Nucleus accumbens (tissue), 56 donors: ENCODE data around the gene LCE1D.

ENCODE experiments used
- DNase-seq, 56 donors: peaks; one replicate each; lab custom pipeline; 2025; lab: John Stamatoyannopoulos, UW

Gene LCE1D, protein sequence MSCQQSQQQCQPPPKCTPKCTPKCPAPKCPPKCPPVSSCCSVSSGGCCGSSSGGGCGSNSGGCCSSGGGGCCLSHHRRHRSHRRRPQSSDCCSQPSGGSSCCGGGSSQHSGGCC

DNA sequence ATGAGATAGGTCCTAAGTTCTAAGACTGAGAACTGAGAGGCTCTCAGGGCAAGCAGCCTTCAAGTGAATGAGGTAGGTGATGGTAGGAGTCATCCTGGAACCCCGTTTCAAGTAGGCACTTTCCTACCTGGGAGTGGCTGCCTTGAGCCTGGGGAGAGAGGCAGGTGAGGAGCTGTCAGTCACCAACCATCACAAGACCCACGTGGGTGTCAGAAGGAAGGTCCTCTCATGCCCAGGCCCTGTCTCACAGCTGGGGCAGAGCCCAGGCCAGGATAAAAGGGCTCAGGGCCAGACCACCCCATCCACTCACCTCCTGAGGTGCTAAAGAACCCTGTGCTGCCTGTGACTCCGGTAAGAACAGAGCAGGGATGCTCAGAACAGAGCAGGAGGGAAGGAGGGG is at the start of gene LCE1D:
TSS of gene LCE1D (plus strand) at position 301 of the 400 bp plus-strand sequence. CDS start 1,074 bp downstream, outside the sequence.
- no peak for DNase-seq

DNA sequence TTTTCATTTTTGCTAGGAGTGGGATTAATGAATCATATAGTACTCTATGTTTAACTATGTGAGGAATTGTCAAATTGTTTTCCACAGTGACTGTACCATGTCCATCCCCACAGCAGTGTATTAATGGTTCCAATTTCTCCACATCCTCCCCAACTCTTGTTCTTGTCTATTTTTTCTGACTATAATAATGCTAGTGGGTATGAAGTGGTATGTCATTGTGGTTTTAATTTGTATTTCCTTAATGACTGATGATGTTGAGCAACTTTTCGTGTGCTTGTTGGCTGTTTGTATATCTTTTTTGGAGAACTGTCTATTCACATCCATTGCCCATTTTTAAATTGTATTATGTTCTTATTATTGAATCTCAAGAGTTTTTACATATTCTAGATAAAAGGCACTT is 48.7 kb upstream of the LCE1D start:
- DNase-seq: no peak

DNA sequence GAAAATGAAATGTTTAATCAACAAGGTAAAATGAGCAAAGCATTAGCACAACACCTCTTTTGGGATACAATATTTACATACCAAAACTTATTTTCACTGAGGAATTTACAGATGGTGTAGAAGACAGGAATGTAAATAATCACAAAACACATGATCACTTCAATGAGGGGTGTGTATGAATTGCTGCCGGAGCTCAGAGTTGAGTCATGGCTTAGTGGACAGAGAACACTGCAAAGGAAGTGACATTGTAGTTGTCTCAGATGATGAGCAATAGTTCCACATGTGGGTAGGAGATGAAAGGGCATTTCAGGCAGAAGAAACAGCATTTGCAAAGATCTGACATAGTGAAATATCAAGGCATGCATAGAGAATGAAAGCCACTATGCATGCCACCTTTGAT is 44.3 kb upstream of the LCE1D start:
- no peak for DNase-seq

DNA sequence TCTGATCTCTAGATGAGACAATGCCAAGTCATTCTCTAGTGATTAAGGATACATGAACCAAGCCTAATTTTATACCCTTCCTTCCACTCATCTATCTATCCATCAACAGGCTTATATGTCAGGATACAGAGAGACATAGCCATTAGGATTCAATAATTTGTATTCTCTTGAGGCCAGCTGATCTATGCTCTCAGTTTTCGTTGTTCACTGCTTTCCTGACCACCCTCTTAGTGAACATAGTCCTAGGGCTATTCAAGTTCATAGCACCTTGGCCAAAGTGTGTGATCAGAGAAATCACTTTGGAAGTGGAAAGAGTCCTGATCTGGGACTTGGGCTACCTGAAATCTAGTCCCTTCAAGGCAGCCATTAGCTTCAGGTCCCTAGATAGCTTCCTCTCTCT is 42.9 kb upstream of the LCE1D start:
- DNase-seq: no peak

DNA sequence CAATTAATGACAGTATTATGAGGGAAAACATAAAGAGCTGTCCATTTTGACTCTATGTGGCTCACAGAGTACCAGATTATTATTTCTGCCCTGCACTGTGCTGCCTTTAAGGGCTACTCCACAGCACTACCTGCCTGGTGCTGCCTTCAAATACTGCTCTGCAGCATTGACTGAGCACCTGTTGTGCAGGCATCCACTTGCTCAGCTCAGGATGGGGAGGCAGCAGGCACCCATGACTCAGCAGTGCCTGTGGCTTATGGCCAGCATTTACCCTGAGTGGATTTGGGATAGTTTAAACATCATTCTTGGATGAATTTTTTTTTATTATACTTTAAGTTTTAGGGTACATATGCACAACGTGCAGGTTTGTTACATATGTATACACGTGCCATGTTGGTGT is 39.6 kb upstream of the LCE1D start:
- DNase-seq: peak in 3 of 56 donors; percentile 2 to 16 (median 4)

DNA sequence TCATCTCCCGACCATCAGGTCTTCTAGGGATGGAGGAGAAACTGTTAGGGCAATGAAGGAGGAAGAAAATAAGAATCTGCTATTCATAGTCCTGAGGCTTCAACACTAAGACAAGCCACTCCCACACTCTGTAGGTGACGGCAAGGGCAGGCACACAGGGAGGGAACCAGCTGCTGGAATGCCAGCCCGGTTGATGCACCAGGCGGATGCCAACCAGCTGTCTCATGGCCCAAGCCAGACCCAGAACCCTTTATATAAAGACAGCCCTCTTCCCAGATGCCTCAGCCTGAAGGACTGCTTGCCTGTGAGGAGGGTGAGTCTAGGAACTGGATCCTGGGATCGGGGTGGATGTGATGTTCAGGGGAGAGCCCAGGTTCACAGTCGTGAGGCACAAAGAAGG is 38.8 kb upstream of the LCE1D start, which contains the start of gene KPRP:
TSS of gene KPRP (plus strand) at position 279 of the 400 bp plus-strand sequence. CDS start 1,564 bp downstream, outside the sequence.
- peak in 6 of 56 donors; percentile 12 to 41 (median 33) for DNase-seq

DNA sequence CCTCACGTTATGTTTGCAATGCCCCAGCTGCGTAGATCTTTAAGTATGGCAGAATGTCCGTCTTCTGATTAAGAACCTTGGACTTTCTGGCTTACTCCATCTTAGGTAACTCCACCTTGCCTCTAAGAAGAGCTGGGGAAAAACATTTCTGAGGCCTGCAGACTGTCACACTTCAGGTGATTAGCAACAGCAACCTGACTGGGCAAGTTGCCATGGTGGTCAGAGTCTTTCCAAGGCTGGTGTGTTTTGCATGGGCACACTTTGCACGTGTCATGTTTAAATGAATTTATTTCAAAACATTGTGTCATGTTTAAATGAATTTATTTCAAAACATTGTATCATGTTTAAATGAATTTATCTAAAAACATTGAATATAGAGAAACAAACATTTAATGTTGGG is 37.9 kb upstream of the LCE1D start:
- no peak for DNase-seq

DNA sequence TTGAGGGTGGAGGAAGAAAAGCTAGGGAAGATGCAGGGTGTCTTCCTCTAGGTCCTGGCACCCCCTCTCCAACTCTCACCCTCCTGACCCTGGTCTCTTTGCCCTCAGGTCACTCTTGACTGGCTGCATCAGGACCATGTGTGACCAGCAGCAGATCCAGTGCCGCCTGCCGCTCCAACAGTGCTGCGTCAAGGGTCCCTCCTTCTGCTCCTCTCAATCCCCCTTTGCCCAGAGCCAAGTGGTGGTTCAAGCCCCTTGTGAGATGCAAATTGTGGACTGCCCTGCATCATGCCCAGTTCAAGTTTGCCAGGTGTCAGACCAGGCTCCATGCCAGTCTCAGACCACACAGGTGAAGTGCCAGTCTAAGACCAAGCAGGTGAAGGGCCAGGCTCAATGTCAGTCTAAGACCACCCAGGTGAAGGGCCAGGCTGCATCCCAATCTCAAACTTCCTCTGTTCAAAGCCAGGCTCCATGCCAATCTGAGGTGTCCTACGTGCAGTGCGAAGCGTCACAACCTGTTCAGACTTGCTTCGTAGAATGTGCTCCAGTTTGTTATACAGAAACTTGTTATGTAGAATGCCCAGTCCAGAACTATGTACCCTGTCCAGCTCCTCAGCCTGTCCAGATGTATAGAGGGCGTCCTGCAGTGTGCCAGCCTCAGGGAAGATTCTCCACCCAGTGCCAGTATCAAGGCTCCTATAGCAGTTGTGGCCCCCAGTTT is 36.9 kb upstream of the LCE1D start:
- DNase-seq: no peak

DNA sequence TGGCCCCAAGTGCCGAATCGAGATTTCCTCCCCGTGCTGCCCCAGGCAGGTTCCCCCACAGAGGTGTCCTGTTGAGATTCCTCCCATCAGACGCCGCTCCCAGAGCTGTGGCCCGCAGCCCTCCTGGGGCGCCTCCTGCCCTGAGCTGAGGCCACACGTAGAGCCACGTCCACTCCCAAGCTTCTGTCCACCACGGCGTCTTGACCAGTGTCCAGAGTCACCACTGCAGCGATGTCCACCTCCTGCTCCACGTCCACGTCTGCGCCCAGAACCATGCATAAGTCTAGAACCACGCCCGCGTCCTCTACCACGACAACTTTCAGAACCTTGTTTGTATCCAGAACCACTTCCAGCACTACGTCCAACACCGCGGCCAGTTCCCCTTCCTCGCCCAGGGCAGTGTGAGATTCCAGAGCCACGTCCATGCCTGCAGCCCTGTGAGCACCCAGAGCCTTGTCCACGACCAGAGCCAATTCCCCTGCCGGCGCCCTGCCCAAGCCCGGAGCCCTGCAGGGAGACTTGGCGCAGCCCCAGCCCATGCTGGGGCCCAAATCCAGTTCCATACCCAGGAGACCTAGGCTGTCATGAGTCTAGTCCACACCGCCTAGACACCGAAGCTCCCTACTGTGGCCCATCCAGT is 35.9 kb upstream of the LCE1D start:
- no peak for DNase-seq

DNA sequence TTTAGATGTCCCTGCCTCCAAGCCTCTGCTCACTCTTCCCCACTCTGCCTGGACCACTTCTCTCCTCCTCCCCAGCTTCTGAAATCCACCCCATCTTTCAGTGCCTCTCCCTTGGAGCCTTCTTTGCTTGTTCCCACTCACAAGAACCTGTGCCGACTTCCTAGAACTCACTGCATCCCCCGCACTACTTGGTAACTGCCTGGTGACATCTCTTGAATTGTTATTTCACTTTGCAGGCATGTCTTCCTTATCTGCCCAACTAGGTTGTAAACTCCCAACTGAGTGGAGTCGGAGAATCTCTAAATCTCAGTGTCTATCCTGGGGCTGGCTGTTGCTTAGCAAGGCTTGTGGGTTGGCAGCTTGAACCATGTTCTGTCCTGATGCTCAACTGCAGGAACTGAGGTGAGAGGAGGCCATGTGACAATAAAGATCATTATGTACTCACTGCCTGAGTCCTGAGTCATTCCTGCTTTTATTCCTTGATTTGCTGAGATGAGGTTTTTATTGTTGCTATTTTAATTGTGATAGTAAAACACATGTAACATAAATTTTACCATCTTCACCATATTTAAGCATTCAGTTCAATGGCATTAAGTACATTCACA is 34.8 kb upstream of the LCE1D start:
- DNase-seq: peak in 31 of 56 donors; percentile 9 to 88 (median 54)

DNA sequence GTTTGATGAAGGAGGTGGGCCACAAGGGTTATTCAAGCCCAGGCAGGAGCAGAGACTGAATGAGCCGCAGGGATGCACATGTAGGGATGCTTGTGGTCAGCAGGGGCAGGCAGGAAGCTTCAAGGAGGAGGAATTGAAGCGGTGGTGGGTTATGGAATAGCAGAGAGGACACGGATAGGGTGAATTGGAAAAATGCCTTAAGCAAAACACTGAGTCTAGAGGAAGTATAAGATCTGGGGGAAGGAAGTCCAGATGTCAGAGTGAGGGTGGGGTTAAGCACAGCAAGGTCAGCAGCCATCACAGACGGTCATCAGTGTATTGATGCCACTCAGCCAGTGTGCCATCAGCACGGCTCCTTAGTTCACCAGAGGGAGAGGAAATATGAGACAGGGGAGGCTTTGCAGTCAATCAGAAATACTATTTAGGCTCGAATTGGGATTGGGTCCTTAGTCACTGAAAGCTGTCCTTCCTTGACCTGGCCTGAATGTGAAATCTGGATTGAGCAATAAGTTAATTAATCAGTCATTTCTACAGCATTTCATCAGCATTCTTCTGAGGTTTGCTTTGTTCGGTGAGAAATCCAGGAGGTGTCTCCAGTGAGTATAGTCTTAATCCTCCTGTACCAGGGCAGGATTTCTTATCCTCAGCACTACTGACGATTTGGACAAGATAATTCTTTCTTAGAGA is 27.5 kb upstream of the LCE1D start:
- DNase-seq: no peak

DNA sequence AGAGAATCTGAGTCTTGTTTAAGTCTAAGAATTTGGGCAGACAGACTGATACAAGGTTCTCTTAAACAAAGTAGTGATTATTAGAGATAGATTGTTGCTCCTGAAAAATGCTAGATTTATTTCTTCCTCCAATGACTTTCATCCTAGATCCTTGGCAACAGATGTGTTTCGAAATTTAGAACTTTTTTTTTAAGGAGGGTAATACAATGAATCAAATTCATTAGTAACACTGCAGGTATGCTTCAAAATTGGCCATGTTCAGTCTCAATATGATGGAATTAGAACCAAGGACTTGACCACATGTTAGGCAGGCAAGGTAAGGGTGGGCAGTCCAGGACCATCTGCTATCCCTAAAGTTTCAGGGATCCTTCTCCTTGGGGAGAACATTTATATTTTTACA is 26.1 kb upstream of the LCE1D start:
- no peak for DNase-seq

DNA sequence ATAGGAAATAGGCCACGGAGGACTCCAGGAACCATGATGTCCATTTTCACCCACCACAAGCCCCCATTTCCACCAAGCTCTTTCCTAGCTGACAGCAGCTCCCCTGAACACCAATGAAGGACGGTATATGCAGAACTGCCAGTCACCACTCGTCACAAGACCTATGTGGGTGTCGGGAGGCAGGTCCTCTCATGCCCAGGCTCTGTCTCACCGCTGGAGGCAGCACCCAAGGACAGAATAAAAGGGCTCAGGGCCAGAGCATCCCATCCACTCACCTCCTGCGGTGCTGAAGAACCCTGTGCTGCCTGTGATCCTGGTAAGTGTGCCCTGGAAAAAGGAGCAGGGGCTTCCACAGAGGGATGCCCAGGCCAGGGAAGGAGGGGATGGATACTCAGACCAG is 21.6 kb upstream of the LCE1D start, which contains the start of gene LCE1F:
TSS of gene LCE1F (plus strand) at position 266 of the 400 bp plus-strand sequence. CDS start 1,232 bp downstream, outside the sequence.
- no peak for DNase-seq

DNA sequence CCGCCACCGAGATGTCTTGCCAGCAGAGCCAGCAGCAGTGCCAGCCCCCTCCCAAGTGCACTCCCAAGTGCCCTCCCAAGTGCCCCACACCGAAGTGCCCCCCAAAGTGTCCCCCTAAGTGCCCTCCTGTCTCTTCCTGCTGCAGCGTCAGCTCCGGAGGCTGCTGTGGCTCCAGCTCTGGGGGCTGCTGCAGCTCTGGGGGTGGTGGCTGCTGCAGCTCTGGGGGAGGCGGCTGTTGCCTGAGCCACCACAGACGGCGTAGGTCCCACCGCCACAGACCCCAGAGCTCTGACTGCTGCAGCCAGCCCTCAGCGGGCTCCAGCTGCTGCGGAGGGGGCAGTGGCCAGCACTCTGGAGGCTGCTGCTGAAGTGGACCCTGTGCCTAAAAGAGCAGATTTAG is 20.2 kb upstream of the LCE1D start:
- DNase-seq: no peak

DNA sequence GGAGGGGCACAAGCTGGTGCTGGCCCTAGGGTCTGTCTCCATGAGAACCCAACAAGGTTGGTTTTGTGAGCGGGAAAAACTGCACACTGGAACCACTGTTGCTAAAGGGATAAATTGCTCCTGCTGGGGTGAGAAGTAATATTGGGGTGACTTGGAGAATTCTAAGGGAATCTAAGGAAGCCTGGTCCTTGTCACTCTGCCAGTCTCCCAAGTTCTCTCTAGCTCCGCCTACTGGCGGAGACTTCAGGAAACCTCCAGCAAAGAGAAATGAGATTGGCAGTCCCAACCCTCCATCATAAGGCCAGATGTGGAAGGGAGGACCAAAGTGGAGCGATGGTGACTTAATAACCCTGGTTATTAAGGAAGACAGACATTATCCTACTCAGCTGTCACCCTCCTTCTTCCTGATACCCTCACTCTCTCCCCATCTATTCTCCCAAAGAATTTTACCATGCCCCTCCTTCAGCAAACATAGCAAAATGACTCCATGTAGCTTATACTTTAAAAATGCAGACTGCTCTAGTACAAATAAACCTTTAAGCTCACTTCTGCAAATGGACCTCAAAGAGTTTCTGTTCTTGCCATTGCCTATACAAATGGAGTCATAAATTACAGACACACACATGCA is 18.9 kb upstream of the LCE1D start:
- DNase-seq: no peak

DNA sequence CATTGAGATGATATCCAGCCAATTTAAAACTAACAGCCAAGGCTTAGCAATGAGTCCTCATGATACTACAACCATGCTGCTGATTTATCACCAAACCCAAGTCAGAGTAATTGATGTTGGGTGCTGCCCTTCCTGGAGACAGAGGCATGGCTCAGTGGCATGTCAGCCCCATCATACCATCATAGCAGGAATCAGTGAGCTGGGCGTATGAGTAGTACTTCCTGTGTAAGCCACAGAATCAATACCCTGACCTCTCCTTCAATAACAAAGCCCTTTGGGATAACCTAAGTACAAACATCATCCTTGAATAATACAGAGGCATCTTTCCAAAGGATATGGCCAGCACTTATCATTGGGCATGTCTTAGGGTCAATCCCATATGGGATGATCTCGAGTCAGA is 13.4 kb upstream of the LCE1D start:
- DNase-seq: no peak

DNA sequence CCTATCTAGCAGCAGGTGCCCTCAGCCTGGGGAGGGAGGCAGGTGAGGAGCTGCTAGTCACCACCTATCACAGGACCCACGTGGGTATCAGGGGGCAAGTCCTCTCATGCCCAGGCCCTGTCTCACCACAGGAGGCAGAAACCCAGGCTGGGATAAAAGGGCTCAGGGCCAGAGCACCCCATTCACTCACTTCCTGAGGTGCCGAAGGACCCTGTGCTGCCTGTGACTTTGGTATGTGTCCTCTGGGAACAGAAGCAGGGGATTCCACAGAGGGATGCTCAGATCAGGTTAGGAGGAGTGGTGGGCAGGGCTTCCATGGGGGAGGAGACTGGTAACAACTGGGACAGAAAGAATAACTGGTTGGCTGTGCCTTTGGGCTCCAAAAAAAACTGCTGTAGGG is 10.4 kb upstream of the LCE1D start, which contains the start of gene LCE1E:
TSS of gene LCE1E (plus strand) at position 181 of the 400 bp plus-strand sequence. CDS start 1,043 bp downstream, outside the sequence.
- no peak for DNase-seq

DNA sequence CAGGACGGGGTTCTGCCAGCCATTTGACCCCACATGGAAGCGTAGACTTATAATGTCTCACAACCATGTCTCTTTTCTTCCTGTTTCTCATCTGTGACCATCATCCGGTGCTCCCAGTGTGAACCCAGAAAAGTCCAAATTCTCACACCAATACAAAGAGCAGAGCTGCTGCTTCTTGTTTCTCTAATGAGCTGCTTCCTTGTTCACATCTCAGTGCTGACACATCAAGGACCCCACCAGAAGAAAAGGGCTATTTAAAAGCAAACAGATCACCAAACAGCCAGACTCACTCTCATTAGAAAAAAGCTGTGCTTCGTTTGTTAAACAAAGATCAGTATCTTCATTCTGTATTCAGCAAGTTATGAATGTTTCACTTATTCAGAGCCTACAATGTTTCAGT is 835 bp upstream of the LCE1D start:
- DNase-seq: peak in 1 of 56 donors; percentile 6

DNA sequence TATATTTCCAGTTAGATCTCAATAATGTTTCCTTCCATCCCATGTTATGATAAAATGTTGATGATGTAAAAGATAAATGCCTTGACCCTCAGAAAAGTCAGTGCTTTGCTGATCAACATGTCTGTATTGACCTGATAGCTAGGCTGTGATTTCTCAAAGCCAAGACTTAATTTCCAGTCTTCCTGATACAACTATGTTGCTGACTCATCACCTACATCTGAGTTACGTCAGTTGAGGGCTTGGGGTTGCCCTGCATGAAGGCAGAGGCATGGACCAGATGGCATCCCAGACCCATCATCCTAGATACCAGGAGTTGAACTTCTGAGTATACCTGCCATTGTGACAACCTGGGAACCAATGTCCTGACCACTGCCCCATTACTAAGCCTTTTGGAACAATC is 4.8 kb downstream of the LCE1D start:
- DNase-seq: no peak

DNA sequence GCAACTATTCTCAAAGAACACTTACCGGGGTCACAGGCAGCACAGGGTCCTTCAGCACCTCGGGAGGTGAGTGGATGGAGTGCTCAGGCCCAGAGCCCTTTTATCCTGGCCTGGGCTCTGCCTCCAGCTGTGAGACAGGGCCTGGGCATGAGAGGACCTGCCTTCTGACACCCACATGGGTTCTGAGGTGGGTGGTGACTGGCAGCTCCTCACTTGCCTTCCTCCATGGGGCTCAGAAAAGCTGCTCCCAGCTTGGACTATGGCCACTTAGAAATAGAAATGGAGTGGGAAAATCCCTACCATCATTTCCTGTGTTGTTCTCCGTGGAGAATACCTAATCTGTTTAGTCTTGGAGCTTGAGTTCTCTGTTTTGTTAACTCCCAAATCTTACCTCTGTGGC is 10.1 kb downstream of the LCE1D start, which contains the start of gene LCE1C:
TSS of gene LCE1C (minus strand) at position 76 of the 400 bp plus-strand sequence. CDS start 1,173 bp downstream, outside the sequence.
- no peak for DNase-seq
